Posterior vena cava (tissue), 2 donors: ENCODE data around the gene TUBB4B. TPM values are rescaled to one million over a fixed set of nuclear protein-coding genes. Genes with fewer than 3 reads are reported as not detected.

Source experiments
- DNase-seq: peaks from one replicate; pipeline ENCODE4 v3.0.0-alpha.2; 2020; ENCODE audit warnings: low spot score
- intact Hi-C, 2 donors: fragments of 100-400 bp; cut with DNase I; formaldehyde crosslinking; loops; one replicate each; pipeline versions ENCODE4 v1.14.1 to v1.14.2; 2022 to 2023
- total RNA-seq, 2 donors: library from RNA; stranded (reverse); fragmentation: NEBNext Ultra II Directional; extraction: Animal tissue kit (Norgen Biotek cat#: 25700); gene quantifications; one replicate each; pipeline ENCODE4 v1.2.1, GENCODE V29; 2021
- donor health status: DM: yes; HTN: yes; CAD: no.
- donor health status: DM: yes; HTN: yes; CAD: no.

TUBB4B gene
- total RNA-seq, 2 donors from 2014 or later: 178 to 185 TPM

DNA sequence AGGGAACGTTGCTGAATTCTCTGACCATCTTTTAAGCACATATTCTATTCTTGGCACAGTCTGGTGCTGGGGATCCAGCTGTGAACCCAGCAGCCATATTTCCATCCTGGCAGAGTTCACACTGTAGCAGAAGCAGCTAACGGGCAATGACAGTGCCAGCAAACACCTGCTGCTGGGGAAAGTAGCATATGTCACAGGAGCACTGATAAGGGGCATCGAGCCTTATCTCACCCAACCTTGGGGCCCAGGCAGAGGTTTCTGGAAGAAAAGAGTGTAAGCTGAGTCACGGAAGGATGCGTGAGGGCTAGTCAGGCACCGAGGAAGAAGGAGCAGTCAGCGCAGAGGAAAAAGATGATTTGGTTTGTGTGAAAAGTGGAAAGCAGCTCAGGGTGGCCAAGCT is 34.5 kb upstream of the TUBB4B start:
- DNase-seq: no peak
- intact Hi-C loops: no loop called here

DNA sequence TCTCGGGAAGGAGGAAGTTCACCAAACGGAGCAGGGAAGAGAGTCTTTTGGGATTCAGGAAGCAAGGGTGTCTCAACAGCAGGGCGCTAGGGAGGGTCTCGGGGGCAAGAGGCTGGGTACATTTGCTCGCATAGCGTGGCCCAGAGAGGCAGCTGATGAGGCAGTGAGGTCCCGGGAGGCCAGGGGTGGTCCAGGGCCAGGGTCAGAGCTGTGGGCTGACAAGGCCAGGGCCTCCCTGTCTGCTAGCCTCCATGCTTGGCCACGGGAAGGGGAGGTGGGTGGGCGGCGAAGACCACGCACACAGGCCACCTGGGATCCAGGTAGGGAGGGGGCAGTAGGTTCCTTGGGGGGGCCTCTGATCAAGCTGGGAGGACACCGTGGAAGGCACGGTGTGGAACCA is 29.6 kb upstream of the TUBB4B start:
- DNase-seq: no peak
- intact Hi-C loops: no loop called here

DNA sequence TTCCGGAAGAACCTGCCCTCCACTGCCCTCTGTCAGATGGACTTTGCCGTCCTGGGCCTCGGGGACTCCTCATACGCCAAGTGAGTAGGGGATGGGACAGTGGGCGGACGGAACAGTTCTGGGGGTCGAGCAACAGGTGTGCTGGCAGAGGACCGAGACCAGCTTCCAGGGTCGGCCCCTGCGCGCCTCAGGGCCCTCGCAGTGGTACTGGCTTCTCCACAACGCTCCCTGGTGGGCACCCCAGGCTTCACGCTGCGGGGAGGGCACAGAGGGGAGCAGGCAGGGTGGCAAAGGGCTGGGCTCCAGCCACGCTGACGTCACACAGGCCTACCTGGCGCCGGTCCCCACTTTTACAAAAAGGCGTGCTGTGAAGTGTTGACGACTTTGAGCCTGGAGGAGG is 28.6 kb upstream of the TUBB4B start:
- DNase-seq: no peak
- intact Hi-C loops: no loop called here

DNA sequence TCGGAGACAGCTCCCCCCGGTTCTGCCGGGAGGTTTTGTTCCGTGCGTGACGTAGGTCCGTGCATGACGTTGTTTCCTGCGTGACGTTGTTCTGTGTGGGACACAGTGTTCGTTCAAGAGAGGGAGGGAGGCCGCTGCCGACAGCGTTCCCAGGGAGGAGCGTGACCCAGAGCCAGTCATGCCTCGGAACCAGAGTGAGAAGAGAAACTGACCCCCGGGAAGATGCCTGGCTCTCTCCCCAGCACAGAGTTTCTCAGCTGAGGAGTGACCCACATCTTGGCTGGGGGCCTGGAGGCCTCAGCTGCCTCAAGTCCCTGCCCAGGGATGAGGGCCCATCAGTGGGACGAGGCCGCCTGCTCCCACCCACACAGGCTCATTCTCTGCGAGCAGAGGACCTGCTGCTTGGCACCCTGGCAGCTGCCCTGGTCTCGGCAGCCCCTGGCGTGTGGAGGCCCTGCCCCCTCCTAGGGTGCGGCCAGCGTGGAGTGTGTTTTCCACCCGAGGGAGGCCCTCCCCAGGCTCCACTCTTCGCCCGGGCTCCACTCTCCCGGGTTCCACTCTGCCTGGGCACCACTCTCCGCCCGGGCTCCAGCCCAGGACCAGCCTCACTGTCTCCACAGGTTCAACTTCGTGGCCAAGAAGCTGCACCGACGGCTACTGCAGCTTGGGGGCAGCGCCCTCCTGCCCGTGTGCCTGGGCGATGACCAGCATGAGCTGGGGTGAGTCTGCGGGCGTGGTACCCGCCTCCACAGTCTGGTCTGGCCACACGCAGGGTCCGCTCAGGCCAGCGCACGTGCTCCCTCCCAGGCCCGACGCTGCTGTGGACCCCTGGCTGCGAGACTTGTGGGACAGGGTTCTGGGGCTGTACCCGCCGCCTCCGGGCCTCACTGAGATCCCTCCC is 27.7 kb upstream of the TUBB4B start:
- intact Hi-C loops: no loop called here
- DNase-seq: no peak

DNA sequence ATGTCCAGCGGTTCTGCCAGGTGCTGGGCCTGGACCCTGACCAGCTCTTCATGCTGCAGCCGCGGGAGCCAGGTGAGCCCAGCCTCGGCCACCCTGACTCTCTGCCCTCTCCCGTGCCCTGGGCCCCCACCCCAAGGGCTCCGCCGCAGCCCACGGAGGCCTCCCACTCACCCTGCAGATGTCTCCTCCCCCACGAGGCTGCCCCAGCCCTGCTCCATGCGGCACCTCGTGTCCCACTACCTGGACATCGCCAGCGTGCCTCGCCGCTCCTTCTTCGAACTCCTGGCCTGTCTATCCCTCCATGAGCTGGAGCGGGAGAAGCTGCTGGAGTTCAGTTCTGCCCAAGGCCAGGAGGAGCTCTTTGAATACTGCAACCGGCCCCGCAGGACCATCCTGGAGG is 26.5 kb upstream of the TUBB4B start:
- intact Hi-C loops: no loop called here
- no peak for DNase-seq

DNA sequence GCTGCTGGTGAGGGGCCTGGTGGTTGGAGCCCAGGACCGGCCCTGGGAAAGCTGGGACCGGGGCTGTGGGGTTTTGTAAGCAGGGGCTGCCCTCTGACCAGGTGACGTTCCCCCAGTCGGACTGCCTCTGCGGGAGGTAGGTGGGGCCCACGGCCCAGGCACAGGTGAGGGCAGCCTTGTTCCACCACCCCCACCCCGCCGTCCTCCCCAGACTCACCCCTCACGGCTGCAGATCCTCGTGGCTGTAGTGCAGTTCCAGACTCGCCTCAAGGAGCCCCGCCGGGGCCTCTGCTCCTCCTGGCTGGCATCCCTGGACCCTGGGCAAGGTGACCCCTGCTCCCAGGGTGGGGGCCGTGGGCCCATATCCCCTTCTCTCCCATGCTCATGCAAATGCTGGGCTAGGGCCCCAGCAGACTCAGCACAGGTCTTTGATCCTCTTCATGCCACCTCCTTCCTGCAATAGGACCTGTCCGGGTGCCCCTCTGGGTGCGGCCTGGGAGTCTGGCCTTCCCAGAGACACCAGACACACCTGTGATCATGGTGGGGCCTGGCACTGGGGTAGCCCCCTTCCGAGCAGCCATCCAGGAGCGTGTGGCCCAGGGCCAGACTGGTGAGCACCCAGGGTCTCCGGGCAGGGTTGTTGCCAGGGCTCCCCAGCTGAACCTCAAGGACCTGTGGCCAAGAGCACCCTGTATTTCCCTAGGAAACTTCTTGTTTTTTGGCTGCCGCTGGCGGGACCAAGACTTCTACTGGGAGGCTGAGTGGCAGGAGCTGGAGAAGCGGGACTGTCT is 25.7 kb upstream of the TUBB4B start:
- intact Hi-C loops: no loop called here
- no peak for DNase-seq

DNA sequence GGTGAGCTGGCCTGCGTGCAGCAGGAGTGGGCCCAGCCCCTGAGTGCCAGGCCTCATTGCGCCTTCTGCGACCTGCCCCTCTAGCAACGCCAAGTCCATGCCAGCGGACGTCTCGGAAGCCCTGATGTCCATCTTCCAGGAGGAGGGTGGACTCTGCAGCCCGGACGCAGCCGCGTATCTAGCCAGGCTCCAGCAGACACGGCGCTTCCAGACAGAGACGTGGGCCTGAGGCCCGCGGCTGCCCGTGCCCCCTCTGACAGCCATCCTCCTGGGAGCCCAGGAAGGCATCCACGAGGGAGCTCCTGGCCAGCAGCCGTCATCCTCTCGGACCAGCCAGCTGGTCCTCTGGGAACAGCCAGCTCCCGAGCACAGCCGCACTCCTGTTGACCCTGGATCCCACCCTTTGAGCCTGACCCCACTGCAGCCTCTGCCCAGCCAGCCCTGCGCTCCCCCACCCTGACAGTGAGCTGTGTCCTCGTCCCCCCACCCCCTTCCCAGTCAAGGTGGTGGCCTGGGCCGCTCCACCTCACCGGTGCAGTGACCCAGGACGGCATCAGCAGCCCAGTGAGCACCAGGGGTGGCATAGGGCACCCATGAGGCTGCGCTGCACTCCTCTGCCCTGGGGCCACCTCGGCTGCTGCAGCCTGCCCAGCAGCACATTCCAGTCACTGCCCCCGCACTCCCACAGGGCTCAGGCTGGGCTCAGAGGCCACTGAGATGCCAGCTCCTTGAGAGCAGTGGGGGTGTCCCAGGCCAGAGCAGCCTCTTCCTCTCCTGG is 24.7 kb upstream of the TUBB4B start:
- no peak for DNase-seq
- intact Hi-C loops: no loop called here

DNA sequence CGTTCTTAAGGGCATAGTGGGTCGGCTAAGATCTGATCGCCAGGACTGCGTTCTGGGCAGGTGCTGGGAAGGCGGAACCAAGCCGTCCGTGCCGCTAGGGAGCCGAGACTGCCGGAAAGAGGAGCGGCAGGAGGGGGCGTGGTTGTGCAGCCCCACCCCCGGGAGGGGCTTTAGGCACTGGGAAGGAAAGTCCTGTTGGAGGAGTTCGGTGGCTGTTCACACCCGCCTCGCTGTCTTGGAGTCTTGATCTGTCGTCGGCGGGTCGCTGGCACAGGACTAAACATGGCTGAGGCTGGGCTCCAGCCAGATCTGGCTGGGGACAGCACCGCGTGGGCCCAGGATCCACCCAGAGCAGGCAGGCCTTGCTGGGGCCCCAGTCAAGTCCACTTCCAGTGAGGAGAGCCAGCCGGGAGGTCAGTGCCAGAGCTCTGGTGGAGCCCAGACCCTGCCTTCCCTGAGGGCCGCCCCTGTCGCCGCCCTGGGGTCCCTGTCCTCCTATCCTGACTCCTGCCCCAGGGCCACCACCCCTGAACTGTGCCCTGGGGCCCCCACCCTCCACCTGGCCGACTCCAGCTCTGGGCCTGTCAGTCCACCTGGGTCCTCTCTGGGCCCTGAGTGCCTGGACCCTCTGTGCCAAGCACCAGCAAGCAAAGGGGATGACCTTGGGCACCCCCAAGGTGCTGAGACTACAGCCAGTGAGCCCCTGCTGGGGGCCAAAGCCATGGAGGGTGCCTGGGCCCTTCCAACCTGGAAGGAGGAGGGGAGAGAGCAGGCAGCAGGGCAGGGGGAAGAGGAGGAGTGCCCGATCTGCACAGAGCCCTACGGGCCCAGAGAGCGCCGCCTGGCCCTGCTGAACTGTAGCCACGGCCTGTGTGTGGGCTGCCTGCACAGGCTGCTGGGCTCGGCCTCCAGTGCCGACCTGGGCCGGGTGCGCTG is 23.5 kb upstream of the TUBB4B start:
- DNase-seq: no peak
- intact Hi-C loops: no loop called here

DNA sequence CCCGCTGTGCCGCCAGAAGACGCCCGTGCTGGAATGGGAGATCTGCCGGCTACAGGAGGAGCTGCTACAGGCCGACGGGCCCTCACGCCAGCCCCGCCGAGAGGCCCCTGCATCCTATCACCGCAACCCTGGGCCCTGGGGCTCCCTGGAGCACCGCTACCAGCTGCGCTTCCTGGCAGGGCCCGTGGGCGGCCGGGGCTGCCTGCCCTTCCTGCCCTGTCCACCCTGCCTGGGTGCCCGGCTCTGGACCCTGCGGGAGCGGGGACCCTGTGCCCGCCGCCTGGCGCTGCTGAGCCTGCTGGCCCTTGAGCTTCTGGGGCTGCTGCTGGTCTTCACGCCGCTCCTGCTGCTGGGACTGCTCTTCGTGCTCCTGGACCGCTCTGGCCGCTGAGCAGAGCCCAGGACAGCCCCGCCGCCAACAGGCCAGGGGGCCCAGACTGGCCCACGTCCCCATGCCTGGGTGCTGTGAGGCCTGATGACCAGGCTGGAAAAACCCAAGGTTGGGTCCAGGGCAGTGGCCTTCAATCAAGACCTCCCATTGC is 22.8 kb upstream of the TUBB4B start:
- DNase-seq: no peak
- intact Hi-C loops: no loop called here

DNA sequence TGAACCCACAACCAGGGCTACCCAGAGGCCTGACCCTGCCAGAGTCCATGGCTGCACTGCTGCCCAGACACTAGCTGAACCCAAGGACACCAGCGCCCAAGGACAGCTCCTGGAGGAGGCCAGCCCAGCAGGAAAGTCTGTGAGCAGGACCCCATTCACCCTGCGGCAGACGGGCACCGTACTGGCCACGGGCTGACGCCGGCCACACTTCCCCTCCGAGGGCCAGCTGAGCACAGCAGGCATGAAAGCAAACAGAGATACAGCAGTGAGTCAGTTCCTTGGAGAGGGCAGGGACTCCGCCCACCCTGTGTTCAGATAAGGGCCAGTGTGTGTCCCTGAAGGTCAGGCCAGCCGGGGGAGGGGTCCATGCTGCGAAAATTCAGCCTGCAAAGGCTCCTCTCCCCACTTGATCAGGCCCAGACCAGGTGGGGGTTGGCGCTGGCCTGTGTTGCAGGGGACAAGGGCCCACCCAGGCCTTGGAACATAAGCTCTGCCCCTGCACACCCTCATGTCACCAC is 22.3 kb upstream of the TUBB4B start:
- DNase-seq: no peak
- intact Hi-C loops: no loop called here

DNA sequence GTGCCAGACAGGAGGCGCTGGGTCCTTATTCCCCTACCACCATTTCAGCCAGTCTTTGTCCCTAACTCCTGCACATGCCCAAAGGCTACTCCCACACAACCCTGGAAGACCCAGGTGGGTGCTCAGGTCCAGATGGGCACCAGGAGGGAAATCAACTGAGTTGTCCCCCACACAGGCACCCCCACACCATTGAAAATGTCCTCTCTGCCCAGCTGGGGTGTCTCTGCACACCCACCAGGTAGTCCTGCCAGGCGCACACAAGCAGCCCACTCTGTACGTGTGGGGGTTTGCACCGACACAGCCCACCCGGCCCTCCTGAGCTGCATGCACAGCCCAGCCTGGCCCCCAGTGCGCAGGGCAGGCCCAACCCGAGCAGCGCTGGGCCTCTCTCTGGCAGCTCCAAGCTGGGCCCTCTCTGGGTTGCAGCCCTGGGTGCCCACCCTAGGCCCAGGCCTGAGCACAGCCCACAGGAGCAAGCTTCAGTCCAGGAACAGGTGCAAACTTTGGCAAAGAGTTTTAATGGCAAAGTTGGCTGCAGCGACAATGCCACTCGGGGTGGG is 21.2 kb upstream of the TUBB4B start:
- intact Hi-C loops: no loop called here
- DNase-seq: no peak

DNA sequence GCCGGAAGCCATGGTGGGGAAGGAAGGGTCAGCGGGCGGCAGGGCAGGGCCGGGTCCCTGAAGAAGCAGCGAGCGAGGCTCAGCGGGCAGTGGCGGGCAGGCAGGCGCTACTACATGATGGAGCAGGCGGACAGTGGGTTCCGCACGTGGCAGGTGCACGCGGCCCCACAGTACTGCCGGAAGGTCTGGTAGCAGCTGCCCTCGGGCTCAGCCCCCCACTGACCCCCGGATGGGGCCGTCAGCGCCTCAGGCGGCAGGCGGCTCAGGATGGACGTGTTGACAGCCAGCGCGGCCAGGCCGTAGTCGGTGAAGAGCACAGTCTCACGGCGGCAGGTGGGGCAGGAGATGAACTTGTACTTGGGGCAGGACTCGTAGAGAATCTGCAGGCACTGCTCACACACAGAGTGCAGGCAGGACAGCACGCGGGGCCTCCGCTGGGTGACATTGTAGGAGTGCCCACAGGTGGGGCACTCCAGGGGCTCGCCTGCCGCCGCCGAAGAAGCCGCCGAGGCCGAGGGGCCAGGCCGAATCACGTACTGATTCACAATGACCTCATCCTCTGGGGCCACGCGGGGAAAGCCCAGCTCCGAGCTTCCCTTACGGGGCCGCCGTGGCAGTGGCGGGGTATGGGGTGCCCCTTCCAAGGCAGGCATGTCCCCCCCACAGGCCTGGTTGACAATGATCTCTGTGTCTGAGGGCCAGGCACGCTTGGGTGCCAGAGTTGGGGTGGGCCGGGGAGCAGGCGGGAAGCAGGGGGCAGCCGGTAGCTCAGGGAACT is 20.6 kb upstream of the TUBB4B start:
- intact Hi-C loops: no loop called here
- no peak for DNase-seq

DNA sequence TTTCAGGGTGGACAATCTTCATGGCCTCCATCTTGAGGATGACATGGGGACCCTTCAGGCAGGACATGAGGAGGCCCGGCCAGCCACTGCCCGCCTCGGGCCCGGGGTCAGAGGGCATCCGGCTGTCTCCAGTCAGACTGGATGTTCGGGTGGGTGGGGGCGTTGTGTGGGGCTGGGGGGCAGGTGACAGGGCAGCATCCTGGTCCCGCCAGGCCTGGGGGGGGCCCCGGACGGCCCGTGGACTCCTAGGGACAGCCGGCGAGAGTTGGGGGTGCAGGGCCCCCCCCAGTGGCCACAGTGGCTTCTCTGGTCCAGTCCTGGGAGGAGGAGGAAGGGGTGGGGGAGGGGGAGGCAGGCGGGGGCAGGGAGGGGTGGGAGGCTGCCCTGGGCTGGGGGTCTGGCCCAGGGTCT is 20.0 kb upstream of the TUBB4B start:
- no peak for DNase-seq
- intact Hi-C loops: no loop called here

DNA sequence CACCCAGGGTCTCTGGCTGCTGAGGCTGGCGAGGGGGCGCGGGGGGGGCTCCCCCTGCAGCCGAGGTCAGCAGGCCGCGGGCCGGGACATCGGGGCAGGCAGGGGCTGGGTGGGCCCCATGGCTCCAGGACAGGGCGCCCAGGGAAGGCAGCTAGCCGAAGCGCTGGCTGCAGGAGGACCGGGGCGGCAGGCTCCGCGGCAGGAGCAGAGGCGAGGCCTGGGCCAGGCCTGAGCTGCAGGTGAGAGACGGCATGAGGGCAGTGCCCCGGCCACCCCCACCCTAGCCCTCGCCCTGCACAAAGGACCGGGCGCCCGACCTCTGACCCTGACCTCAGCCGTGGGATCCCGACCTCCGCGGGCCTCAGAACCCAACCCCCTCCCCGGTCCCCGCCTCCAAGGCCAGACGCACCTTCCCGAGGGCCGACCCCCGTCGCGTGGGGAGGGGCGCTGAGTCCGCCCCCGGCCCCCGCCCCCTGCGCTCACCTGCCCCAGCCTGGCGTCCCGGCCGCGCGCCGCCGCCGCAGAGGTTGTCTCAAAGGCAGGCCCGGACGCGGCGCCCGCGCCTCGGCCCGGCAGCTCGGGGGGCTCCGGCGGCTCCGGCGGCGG is 19.5 kb upstream of the TUBB4B start:
- intact Hi-C loops: no loop called here
- no peak for DNase-seq

DNA sequence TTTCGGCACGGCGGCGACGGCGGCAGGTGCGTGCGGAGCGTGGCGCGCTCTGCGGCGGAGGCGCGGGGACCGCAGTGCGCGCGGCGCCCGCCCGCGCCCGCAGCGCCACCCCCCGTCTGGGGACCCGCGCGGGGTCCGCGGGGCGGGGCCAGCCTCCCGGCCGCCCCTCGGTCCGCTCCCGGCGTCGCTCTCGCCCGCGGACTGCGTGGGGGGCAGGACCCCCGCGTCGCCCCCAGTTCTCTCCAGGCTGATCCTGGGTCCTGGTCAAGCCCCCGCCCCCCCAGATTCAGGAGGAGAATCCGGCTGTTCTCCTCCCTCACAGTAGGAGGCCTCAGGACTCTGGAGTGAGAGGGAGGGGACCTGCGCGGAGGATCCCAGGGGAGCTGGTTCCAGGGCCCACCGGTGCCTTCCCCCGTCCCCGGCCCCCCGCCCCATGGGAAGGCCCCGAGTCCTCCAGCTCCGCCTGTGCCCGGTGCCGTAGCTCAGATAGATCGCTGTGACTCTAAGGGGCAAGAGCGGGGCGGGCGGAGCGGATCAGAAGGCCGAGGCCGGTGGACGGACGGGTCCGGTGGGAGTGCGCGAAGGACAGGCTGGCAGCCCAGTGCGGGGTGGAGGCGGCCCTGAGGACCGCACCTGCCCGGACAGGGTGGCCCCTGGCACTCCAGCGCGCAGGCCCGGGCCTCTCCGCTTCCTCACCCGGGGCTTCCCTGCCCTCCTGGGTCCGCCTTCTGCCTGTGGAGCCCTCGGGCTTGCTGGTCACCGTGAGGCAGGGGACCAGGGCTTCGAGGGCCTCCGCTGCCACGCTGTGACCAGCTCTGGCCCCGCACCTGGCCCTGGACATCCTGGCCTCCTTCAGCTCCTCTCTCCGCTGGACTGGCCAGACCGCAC is 18.7 kb upstream of the TUBB4B start, which contains the start of gene RNF208:
TSS of gene RNF208 (minus strand) at position 51 of the 888 bp plus-strand sequence. CDS start 1,028 bp downstream, outside the sequence.
- DNase-seq: no peak
- intact Hi-C loops: no loop called here
